NCI-H146 (cell line): Measurements from ENCODE around the gene ADAP1.

ENCODE experiments used
- DNase-seq: peaks from one replicate; lab custom pipeline; 2025; lab: John Stamatoyannopoulos, UW

ADAP1 gene

DNA sequence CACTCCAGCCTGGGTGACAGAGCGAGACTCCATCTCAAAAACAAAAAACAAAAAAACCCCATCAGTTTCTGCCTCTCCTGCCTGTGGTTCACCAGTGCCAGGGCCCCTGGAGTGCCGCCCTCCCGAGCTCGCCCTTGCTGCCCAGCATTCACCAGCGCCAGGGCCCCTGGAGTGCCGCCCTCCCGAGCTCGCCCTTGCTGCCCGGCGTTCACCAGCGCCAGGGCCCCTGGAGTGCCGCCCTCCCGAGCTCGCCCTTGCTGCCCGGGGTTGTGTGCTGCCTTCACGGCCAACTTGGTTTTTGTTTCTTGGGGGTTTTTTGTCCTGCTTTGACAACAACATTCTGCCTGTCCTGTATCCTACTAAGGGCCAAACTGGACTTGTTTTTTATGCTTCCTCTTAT is 91.4 kb downstream of the ADAP1 start:
- DNase-seq: no peak

DNA sequence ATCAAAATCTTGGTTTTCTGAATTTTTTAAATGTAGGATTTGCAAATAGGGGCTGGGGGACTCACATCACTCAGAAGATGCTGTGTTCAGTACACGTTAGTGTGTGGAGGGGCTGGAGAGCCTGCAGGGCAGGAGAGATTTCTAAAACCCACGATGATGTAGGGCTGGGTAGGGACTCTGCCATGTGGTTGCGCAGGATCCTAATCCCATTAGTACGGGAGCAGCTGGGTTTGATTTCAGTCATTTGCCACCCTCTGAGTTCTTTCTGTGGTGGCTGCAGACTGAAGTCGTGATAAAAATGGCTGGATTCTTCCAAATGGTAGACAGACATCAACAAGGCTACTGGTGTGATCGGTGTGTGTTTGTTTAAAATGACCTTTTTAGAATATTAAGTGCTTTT is 92.3 kb downstream of the ADAP1 start:
- DNase-seq: no peak

GRCh38 chr7:861222-861621 is 93.3 kb downstream of the ADAP1 start:
- no peak for DNase-seq

DNA sequence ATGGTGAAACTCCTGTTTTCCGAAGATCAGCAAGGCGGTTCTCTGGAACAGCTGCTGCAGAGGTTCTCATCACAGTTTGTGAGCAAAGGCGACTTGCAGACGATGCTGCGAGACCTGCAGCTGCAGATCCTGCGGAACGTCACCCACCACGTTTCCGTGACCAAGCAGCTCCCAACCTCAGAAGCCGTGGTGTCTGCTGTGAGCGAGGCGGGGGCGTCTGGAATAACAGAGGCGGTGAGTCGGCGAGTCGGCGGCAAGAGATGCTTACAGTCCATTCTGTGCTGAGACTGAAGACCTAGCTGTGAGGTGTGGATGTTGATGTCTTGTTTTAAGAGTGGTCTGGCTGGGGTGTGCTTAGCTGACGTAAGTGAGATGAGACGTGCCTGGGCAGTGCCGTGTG is 94.3 kb downstream of the ADAP1 start:
- DNase-seq: no peak

- DNase-seq: no peak
These were observed 95.0 kb downstream of the ADAP1 start for GRCh38 chr7:859359-860030.

- no peak for DNase-seq
These were observed 96.8 kb downstream of the ADAP1 start for GRCh38 chr7:857661-858060.

GRCh38 chr7:856444-857095 is 97.9 kb downstream of the ADAP1 start:
- no peak for DNase-seq

DNA sequence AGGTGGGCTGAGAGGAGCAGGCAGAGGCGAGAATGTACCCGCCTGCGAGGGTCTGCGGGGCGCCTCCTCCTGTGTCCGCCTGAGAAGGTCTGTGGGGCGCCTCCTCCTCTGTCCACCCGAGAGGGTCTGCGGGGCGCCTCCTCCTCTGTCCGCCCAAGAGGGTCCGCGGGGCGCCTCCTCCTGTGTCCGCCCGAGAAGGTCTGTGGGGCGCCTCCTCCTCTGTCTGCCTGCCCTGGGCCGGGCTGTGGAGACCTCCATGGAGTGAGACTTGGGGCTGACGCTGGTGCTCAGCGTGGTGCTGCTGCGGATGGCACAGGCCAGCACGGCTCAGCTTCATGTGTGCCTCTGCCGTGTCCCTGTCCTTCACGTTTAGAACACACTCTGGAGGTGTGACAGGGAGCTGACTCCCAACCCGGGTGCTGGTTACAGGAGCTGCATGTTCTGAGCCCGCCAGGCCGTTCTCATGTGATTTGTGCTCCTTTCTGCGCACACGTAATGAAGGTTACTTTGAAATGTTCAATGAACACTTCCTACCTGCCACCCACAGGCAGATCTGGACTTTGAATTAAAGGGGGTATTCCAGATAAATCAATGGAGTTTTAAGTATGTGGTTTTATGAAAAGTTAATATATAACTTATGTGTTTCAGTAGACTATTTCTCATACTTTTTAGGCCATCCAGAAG is 98.7 kb downstream of the ADAP1 start:
- DNase-seq: no peak

DNA sequence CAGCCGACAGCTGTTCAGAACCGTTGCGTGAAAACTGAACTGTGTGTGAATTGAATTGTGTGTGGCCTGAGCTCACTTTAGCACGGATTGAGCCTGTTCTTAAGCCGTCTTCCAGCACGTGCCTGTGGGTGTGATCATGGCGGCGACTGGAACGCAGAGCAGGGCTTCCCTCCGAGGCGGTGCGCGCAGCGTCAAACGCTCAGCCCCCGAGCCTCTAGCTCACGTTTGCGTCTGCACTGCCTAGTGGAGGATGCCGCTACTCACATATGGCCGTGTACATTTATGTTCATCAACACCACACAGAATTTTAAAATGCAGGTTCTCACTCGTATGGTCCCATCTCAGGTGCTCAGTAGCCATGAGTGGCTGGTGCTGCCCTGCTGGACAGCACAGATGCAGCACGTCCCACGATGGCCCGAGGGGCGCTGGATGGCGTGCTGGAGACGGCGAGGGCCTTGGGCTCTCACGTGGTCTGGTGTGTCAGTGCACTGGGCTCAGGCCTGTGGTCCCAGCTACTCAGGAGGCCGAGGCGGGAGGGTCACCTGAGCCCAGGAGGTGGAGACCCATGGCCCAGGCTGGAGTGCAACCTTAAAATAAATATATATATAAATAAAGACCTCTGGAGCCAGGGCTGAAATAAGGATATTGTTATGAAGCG is 100.2 kb downstream of the ADAP1 start:
- no peak for DNase-seq

DNA sequence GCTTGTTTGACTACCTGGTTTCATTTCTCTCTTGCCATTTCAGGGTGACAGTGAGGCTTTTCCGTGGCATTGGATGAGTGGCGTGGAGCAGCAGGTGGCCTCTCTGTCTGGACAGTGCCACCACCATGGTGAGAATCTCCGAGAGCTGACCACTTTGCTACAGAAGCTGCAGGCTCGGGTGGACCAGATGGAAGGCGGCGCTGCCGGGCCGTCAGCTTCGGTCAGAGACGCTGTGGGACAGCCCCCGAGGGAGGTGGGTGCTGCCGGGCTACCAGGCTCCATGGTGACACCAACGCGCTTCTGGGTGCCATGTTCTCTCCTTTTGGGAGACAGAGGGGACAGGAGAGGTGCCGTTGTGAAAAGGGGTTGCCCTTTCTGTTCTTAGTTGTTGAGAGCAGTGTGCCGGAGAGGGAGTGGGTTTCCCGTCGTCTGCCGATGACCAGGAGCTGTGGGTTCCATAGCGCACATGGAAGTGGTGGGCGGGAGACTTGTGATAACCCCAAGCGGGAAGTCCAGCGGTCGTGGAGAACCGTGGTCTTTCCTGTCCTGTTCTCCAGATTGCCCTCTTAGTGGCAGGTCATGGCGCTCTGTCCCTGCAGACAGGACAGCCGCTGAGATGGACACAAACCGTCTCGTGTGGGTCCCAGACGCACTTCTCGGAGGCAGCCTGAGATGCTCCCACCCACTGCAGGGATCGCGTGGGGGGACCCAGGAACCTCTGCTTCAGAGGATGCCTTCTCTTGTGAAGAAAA is 100.9 kb downstream of the ADAP1 start:
- no peak for DNase-seq

- DNase-seq: no peak
These were observed 103.3 kb downstream of the ADAP1 start for GRCh38 chr7:851204-851603.

DNA sequence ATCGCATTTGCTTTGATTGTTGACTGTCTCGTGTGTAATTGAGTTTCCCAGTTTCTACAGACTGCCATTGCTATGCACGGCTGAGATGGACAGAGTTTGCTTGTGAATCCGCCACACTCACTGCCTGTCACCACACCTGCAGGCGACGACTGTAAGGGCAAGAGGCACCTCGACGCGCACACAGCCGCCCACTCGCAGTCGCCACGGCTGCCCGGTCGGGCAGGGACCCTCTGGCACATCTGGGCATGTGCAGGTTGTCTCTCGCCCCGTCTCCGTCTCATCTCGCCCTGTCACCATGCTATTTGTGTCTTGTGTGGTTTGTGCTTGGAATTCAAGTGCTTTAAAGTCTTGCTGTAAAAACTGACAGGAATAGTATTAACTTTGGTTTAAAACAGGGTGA is 104.7 kb downstream of the ADAP1 start:
- no peak for DNase-seq

DNA sequence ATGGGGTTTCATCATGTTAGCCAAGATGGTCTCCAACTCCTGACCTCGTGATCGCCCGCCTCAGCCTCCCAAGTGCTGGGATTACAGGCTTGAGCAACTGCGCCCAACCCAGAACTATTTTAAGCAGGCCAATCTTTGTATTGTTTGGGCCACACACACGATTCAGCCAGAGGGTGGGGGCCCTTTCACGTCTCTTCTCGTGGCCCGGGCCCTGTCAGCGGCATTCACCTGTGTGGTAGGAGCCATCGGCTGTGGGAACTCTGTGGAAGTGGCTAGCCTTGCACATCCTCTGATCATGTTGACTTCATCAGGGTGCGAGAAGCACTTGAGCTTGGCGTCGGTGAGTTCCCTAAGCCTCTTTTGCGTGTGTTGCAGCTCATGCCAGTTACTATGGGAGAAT is 105.3 kb downstream of the ADAP1 start:
- DNase-seq: no peak
